ENCODE measurements around the gene PPP1CB.
"Not testable (repeated sequence)": the region's sequence is repeated elsewhere in the genome, so short reads cannot be mapped to it uniquely, and the experiment has no call there.

The PPP1CB gene

DNA sequence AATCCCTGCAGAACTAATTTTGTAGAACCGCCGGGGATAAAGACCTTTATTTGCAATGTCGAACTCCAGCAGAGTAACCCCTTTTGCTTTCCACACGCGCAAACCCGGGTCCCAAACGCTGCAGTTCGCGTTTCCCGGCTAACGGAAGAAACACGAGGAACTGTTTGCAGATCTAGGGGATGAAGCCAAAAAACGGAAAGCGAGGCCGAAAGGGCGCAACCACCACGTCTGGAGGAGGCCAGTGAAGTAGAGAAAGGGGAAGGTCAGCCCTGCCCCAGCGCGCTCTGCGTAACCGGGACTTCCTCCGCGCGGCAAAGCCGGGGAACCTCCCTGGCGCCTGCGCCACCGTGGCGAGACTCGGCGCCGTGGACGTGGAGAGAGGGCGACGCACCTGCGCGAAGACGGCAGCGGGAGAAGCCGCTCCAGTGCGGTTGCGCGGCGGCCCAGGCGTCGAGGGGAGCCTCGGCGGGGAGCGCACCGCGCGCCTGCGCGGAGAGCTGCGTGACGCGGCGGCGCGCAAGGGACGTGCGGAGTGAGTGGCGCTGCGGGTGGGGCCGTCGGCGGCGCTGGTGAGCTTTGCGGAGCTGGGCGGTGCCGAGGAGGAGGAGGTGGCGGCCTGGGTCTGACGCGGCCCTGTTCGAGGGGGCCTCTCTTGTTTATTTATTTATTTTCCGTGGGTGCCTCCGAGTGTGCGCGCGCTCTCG, at the start of gene PPP1CB:
PPP1CB (plus strand) TSS at position 579 of the 704 bp plus-strand sequence. CDS start 295 bp downstream, outside the sequence.
- DNase-seq = peak; percentile 89

DNA sequence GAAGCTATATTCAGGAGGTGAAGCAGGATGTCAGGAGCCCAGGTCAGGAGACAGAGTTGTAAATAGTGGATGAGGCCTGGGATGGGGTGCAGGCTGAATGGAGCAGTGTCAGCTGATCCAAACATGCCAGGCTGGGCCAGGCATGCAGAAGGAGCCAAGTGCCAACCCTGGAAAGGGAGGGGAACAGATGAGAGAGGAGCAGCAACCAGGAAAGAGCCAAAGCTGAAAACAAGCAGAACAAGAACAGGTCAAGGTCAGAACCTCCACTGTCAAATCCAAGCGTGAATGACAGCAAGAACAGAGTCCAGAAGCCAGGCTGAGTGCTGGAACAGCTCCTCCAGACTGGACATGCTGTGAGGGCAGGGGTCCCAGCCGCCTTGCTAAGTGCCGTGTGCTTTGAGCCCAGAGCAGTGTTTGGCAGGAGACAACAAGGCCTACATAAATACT, 49.2 kb upstream of the PPP1CB start:
- no peak for DNase-seq

DNA sequence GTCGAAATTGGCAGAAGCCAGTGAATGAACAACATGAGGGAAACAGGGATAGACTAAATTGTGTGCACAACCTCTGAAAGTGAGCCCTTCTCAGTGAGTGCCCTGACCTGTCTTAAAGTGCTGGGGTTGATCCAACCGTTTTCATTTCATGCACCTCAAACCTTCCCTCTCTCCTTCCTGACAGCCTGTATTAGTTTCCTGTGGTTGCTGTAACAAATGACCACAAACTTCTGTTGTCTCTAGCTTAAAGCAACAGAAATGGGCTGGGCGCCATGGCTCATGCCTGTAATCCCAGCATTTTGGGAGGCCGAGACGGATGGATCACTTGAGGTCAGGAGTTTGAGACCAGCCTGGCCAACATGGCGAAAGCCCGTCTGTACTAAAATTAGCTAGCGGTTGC, 48.8 kb upstream of the PPP1CB start:
- DNase-seq = no peak

DNA sequence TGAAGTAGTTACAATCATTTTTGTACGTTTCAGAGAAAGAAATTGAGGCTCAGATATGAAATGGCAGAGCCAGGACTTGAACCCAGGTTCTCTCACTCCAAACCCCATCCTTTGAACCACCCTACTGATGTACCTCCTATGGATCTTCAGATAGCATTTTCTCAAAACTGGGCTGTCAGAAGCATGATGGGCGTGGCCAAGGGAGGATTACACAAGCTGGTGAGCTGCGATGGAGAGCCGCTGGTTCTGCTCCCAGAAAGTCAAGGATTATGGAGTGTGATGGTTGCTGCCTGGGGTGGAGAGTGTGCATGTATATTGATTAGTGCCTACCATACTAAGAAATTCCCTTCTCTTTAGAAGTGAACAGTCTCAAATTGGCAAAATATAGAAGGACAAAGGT, 47.0 kb upstream of the PPP1CB start:
- no peak for DNase-seq

DNA sequence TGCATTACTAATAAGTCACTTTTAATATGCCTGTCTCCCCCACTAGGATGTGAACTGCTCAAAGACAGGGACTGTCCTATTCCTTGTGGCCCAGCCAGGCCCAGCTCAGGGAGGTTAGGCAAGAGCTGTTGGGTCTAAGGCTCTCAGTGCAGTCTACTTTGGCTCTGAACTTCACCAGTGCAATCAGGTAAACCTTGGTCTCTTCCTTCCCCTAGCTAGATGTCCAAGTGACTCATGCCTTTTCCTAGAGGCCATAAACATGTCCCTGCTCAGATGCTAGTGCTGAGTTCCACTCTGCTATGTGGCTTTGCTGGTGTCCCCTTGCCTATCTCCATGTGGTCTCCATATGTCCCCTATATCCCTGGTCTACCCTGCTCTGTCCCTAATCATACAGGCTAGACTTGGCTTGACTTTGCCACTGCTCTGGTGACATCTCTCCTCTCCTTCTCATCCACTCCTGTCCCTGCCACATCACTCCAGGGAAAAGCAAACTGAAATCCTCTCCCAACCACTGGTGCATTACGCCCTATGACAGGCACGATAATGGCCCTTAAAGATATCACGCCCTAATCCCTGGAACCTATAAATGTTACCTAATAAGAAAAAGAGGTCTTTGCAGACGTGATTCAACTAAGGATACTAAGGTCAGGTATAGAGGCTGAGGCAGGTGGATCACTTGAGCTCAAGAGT, 45.7 kb upstream of the PPP1CB start:
- DNase-seq = no peak

DNA sequence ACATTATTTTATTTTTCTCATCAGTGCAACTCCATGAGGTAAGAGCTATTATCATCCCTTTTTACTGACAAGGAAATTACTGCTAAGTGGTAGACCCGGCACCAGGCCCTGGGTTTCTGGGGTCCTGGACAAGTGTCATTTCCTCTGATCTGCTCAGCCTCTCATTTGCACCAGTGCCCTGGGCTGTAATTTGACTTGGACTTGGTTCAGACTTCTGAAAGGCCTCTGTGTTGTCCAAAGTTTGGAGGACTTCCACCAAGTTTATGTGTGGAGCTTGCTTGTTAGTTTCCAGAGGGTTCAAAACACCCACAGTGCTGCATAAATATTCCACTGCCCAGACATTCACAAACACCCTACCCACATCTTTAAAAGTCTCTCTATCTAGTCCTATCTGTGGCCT, 44.0 kb upstream of the PPP1CB start:
- no peak for DNase-seq

DNA sequence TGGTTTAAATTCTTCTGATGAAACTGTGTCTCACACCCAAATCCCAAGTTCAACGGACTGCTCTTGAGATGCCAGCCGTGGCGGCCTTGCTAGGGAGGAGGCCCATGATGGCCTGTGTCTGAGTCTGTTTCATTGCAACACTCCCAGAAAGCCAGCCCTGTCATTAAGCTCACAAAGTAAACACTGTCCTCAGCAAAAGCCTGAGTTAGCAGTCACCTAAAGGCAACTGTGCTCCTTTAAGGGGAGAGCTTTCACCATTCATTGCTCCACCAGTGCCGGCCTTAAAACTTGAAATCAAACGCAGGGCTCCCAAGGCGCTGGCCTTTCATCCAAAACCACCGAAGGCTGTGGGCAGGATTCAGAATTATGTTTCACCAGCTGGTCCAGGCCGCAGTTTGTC, 42.5 kb upstream of the PPP1CB start:
- DNase-seq = no peak

DNA sequence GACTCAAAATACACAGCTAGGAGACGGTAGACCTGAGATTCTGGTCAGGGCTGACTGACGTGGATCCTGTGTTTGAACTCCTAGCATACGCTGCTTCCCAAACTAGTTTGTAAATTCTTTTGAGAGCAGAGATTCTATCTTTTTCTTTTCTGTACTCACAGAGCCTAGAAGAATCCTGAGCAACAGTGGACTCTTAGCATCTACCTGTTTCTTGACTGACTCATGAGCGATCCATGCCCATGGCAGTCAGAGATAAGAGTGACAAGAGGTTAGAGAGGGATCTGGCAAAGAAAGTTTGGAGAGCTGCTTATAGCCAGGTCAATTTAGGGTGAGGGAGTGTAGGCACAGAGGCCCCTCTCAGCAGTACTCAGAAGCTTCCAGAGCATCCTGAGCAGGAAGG, 41.1 kb upstream of the PPP1CB start:
- no peak for DNase-seq

DNA sequence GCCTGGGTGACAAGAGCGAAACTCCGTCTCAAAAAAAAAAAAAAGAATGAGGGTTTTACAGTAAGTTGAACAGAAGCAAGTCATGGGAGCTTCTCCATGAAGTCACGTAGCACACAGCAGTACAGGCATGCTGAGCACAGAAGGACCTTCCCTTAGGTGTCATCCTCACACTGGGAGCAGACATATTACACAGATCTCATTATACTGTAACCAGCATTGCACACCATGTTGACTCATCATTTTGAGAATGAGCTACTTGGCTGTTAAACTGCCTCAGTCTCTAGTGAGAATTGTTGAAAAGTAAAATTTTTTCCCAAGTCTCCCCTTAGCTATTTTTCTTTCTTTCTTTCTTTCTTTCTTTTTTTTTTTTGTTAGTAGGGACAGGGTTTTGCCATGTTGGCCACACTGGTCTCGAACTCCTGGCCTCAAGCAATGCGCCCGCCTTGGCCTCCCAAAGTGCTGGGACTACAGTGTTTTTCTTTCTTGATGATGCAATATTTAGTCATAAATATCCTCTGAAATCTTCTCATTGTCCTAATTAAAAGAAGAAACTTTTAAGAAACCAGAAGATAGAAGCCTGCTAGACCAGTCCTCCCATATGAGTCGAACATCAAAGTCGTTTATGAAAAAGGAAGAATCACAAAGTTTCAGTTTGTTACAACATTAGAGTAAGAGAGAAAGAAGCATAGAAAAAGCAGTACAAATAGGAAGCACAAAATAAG, 37.9 kb upstream of the PPP1CB start:
- no peak for DNase-seq

DNA sequence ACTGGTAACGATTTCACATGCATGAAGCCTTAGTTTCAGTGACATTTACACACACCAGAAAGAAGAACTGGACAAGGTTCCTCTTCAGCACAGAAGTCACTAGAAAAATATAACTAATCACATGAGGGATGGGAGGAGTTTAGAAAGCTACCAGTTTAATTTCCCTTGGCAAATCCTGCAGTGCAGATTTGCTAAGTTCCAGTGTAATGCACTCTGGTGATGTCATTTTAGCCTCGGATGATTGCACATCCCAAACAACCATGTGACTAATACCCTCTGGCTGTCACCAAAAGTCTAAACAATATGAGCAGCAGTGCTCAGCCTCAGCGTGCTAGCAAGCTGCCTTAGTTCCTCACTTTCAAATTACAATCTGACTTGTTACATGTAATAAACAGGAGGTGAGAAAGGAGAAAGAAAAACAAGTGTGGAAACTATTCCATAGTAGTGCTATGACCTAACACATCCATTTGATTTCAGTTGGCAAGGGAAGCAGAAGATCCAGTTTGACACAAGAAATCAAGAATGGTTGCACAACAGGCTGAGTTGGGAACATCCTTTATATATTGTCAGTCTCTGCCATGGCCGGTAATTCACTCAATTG, 35.3 kb upstream of the PPP1CB start:
- DNase-seq = no peak

DNA sequence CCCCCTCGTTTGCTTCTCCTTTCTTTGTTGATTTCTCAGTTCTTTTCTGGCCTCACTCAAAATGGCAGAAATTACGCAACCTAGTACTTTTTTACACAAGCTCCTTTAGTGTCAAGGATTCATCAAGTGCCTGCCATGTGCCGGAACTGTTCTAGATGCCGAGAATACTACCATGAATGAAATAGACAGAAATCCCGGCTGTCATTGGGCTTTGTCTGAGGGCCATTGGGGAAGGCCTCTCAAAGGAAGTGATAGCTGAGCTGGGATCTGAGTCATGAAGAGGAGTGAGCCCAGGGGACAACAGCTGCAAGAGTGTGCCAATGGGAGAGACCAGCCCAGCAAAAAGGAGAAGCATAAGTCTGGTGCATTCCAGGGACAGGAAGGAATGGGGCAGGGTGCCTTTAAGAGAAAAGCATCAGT, 34.3 kb upstream of the PPP1CB start:
- DNase-seq = no peak

DNA sequence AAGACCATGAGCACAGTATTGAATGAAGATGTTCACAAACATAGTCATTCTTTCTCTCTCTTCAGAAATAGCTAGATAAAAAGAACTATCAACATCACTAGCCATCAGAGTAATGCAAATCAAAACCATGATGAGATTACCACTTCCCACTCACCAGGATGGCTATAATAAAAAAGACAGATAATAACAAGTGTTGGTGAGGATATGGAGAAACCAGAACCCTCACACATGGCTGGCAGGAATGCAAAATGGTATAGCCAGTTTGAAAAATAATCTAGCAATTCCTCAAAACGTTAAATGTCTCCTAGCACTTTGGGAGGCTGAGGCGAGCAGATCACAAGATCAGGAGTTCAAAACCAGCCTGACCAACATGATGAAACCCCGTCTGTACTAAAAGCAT, 31.3 kb upstream of the PPP1CB start:
- DNase-seq = no peak

DNA sequence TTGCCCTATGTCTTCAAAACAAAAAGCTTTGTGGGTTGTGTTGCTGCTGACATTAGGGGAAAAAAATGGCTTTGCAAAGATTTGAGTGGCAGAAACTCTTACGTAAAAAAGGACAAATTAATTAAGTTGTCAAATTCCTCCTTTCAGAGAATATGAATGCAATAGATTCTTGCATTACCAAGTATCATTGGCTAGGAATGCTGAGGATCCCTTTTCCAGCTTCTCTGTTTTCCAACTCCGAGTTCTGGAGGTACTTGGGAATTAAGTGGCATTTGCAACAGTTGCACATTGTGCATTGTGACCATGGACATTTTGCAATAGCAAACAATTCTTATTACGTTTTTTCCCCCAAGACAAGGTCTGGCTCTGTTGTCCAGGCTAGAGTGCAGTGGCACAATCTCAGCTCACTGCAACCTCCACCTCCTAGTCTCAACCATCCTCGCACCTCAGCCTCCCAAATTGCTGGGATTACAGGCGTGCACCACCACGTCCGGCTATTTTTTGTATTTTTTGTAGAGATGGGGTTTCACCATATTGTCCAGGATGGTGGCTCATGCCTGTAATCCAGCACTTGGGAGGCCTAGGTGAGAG, 29.9 kb upstream of the PPP1CB start:
- no peak for DNase-seq

DNA sequence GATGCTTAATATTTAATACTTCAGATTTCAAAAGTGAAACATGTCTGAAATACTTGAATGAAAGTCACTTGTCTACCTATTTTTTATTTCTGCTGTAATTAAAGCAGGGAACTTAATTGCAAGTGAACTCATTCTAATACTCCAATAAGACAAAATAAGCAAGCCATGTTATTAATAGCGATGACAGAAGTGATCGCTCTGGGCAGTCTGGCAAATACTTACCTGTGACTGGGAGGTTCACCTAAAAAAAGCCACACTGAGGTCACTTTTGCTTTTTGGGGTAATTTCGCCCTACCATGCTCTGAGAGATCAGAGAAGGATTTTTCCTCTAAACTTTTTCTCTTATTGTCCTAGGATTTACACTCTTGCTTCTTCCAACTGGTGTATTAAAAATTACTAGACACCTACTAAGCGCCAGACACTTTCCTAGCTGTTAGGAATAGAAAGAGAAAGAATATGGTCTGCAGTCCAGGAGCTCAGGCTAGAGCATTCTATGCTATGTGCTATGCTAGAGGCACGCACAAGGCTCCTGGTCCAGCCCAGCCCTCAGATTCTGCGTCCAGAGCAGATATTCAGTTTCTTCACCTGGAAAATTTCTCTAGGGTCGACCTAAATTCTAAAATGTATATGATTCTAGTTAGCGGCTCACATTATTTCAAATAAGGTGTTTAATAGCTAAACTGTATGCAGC, 26.5 kb upstream of the PPP1CB start:
- DNase-seq = no peak

DNA sequence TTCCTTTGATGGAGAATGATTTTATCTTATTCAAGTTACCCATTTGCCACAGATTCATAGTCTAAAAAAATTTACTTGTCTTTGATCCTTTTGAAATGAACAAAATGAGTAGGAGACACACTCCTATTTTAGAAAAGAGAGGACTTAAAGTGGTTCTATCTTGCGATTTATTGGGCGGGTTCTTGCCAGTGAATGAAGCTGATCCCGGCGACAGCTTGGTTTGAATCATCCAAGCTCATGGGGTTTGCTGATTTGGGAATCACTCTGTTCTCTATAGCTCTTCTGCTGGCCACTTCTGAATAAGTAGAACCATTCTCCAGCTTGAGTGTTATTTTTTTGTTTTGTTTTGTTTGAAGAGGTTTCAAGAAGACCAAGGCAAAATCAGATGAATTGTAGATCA, 25.5 kb upstream of the PPP1CB start:
- no peak for DNase-seq

DNA sequence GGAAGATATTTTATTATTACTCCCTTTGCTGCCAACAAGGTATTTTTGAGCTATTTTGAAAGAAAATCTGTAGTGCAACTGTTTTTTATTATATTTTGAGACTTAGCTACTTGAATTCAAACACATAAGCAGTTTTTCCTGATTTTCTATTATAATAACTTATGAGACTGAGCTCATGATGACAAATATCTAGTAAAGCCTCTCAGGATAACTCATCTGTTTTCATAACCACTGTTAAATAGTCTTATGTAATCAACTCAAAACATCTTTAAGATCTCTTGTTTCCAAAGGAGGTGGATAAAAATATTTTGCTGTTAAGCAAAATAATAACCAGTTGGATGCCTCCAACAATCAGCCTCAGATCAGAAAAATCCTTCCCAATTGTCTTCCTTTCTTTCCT, 21.9 kb upstream of the PPP1CB start:
- DNase-seq = no peak

DNA sequence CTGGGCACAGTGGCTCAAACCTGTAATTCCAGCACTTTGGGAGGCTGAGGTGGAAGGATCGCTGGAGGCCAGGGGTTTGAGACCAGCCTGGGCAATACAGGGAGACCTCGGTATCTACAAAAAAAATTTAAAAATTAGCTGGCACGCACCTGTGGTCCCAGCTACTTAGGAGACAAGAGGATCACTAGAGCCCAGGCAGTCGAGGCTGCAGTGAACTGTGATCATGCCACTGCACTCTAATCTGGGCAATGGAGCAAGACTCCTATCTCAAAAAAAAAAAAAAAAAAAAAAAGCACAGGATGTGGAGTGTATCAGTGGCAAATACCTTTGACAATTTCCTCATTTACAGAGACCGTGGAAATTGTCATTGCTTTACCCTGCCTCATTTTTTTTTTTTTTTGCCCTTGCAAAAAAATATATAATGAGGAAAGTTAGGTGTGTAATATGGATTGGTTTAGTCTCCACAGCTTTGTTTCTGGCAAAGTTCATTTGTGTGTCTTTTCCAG, 20.9 kb upstream of the PPP1CB start:
- DNase-seq = no peak

DNA sequence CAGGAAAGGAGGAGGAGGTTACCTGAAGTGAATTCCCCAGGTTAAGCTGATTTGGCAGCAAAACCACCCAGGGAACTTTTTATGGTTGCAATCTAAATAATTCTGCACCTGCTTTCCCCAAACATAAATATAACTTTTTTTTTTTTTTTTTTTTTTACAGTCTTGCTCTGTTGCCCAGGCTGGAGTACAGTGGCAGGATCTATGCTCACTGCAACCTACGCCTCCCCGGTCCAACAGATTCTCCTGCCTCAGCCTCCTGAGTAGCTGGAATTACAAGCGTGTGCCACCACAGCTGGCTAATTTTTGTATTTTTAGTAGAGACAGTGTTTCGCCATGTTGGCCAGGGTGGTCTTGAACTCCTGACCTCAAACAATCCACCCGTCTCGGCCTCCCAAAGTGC, 16.1 kb upstream of the PPP1CB start:
- no peak for DNase-seq

DNA sequence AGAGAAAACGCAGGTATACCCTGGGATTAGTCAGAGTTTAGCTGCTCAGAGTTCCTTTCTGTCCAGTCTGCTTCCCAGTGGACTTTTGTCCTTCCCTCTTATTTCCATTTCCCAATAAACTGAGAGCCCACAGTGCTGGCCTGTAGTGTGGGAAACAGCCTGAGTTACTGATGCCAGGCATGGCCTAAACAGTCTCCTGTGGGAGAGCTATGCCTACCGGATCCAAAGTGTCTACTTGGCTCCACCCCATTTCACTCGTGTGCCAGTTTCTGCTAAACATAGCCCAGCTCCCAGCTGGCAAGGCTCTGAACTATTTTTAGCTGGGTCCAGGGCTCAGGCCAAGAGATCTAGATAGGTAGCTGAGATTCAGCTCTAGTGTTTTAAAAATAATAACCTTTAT, 15.6 kb upstream of the PPP1CB start:
- DNase-seq = no peak

DNA sequence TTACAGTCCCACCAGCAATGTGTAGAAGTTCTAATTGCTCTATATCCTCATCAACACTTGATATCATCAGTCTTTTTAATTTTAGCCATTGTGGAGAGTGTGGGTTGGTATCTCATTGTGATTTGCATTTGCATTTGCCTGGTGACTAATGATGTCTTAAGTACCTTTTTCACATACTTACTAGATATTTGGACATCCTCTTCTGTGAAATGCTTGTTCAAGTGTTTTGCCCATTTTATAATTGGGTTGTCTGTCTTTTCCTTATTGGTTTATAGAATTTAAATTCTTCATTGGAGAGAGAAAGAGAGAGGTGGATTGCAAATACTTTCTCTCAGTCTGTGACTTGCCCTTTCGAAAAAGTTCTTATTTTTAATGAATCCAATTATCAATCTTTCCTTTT, 14.0 kb upstream of the PPP1CB start:
- no peak for DNase-seq

DNA sequence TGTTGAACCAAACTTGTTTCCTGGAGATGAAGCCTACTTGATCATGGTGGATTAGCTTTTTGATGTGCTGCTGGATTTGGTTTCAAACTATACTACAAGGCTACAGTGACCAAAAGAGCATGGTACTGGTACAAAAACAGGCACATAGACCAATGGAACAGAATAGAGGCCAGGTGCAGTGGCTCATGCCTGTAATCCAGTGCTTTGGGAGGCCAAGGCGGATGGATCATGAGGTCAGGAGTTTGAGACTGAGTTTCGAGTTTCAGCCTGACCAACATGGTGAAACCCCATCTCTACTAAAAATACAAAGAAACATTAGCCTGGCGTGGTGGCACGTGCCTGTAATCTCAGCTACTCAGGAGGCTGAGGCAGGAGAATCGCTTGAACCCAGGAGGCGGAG, 9.0 kb upstream of the PPP1CB start:
- DNase-seq = not testable (repeated sequence)

DNA sequence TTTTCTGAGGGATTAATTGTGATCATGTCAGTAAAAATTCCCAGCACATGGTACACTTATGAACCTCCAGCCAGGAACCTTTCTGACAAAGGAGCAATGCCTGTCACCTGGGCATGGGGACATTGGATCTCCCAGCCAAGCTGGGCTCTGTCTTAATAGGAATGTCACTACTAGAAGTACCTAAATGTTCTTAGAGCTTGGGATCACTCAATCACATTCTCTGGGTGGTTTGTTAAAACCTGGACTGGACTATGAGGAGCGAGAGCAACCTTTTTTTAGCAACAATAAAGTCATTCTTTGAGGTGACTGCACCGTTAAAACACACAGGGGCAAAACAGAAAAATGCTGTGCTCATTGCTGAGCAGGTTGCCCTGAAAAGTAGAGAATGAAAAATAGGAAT, 6.4 kb upstream of the PPP1CB start:
- DNase-seq = no peak
